Stomach smooth muscle (tissue), 2 donors: ENCODE results near the gene TKTL1.
"Not testable (repeated sequence)": the region's sequence is repeated elsewhere in the genome, so short reads cannot be mapped to it uniquely, and the experiment has no call there.

ENCODE experiments used
- H3K27ac ChIP-seq: one replicate; pipeline ENCODE4 v1.7.0; 2013; ENCODE audit warnings: mild to moderate bottlenecking, low read length, inconsistent platforms
- H3K27me3 ChIP-seq, 2 donors: one replicate each; pipeline ENCODE4 v1.7.0; 2013; ENCODE audit warnings: low read length in 2 of 2; ENCODE audit not compliant: insufficient read depth in 2 of 2, control insufficient read depth in 1 of 2
- H3K36me3 ChIP-seq, 2 donors: one replicate each; pipeline ENCODE4 v1.7.0; 2013; ENCODE audit warnings: low read length in 2 of 2; ENCODE audit not compliant: control insufficient read depth in 2 of 2, insufficient read depth in 2 of 2
- H3K4me1 ChIP-seq: one replicate; pipeline ENCODE4 v1.7.0; 2013; ENCODE audit warnings: low read length; ENCODE audit not compliant: control insufficient read depth, insufficient read depth
- H3K4me3 ChIP-seq, 2 donors: one replicate each; pipeline ENCODE4 v1.7.0; 2013; ENCODE audit warnings: low read length in 2 of 2
- H3K9ac ChIP-seq, 2 donors: one replicate each; pipeline ENCODE4 v1.7.0; 2013; ENCODE audit warnings: low read length in 2 of 2, mild to moderate bottlenecking in 1 of 2
- H3K9me3 ChIP-seq, 2 donors: one replicate each; pipeline ENCODE4 v1.7.0; 2013; ENCODE audit warnings: low read length in 2 of 2; ENCODE audit not compliant: control insufficient read depth in 2 of 2
- donor health status: healthy.
- donor health status: Pancreatic carcinoma.

Gene TKTL1

DNA sequence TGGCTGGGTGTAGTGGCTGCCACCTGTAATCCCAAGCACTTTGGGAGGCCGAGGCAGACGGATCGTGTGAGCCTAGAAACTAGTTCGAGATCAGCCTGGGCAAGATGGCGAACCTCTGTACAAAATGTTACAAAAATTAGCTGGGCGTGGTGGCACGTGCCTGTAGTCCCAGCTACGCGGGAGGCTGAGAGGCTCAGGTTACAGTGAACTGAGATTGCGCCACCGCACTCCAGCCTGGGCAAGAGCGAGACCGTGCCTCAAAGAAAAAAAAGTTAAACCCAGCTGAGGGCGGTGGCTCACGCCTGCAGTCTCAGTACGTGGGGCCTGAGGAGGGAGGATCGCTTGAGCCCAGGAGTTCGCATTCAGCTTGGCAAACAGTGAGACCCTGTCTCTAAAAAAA lies 1.1 kb downstream of the TKTL1 start:
- H3K27me3 ChIP-seq, result no peaks in the 10 kb centered on the region
- H3K4me1 ChIP-seq, result no peaks in the 10 kb centered on the region
- H3K9me3 ChIP-seq, result no peaks in the 10 kb centered on the region
- H3K27ac ChIP-seq, result no peak overlapping the region
- H3K9ac ChIP-seq, result no peak overlapping the region
- no peaks in the 10 kb centered on the region for H3K36me3 ChIP-seq
- H3K4me3 ChIP-seq, result no peak overlapping the region

DNA sequence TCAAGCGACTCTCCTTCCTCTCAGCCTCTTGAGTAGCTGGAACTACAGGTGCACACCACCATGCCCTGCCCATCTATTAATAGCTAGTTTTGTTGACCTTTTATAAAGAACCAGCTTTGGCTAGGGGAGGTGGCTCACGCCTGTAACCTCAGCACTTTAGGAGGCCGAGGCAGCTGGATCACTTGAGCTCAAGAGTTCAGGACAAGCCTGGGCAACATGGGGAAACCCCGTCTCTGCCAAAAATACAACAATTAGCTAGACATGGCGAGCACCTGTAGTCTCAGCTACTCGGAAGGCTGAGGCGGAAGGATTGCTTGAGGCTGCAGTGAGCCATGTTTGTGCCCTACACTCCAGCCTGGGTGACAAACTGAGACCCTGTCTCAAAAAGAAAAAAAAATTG lies 2.7 kb downstream of the TKTL1 start:
- no peaks in the 10 kb centered on the region for H3K4me1 ChIP-seq
- no peaks in the 10 kb centered on the region for H3K9me3 ChIP-seq
- no peak overlapping the region for H3K4me3 ChIP-seq
- no peaks in the 10 kb centered on the region for H3K27me3 ChIP-seq
- no peak overlapping the region for H3K27ac ChIP-seq
- no peak overlapping the region for H3K9ac ChIP-seq
- H3K36me3 ChIP-seq, result no peaks in the 10 kb centered on the region

DNA sequence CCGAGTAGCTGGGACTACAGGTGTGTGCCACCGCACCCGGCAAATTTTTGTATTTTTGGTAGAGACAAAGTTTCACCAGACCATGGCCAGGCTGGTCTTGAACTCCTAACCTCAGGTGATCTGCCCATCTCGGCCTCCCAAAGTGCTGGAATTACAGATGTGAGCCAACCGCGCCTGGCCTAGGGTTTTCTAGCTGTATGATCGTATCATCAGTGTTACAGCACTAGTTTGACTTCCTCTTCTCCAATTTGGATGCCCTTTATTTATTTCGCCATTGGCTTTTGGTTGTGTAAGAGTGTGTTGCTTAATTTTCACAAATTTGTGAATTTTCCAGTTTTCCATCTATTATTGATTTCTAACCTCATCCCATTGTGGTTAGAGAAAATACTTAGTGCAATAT lies 5.2 kb downstream of the TKTL1 start:
- Histone ChIP-seq H3K27me3 (peaks cover 0 to 2% of the 10 kb centered on the region in 2 donors), H3K4me3 (no peak overlapping the region), H3K36me3 (no peaks in the 10 kb centered on the region), H3K9ac (no peak overlapping the region), H3K4me1 (no peaks in the 10 kb centered on the region), H3K9me3 (no peaks in the 10 kb centered on the region), H3K27ac (no peak overlapping the region)

- not testable (repeated sequence) for H3K4me1 ChIP-seq, H3K4me3 ChIP-seq, H3K27ac ChIP-seq, H3K9ac ChIP-seq, H3K9me3 ChIP-seq, H3K36me3 ChIP-seq, H3K27me3 ChIP-seq
These were observed 7.4 kb downstream of the TKTL1 start for GRCh38 chrX:154302998-154303397.

- Histone ChIP-seq H3K9ac (no peak overlapping the region), H3K36me3 (no peaks in the 10 kb centered on the region), H3K4me3 (no peak overlapping the region), H3K4me1 (no peaks in the 10 kb centered on the region), H3K27me3 (peaks cover 0 to 2% of the 10 kb centered on the region in 2 donors), H3K27ac (no peak overlapping the region), H3K9me3 (no peaks in the 10 kb centered on the region)
These were observed 7.9 kb downstream of the TKTL1 start for GRCh38 chrX:154303476-154303875.

DNA sequence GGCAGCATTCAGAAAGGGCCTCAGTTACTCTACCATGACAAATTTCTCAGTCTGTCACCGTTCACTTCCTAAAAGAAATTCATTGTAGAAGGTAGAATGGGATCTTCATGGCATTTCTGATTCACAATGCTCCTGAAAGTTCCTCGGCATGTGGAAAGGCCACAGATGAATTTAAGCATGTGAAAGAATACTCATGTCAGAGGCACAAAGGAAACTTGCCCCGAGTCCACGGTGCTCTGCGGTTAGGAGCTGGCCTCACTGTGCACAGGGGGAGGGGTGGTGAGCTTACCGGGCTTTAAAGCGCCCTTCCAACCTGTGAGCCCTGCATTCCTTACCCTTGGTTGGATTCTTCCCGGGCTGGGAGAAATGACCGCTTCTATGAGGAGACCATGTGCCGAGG lies 9.3 kb downstream of the TKTL1 start:
- Histone ChIP-seq H3K9me3 (no peaks in the 10 kb centered on the region), H3K4me3 (no peak overlapping the region), H3K27ac (no peak overlapping the region), H3K27me3 (peaks cover 0 to 4% of the 10 kb centered on the region in 2 donors), H3K4me1 (no peaks in the 10 kb centered on the region), H3K36me3 (no peaks in the 10 kb centered on the region), H3K9ac (no peak overlapping the region)

DNA sequence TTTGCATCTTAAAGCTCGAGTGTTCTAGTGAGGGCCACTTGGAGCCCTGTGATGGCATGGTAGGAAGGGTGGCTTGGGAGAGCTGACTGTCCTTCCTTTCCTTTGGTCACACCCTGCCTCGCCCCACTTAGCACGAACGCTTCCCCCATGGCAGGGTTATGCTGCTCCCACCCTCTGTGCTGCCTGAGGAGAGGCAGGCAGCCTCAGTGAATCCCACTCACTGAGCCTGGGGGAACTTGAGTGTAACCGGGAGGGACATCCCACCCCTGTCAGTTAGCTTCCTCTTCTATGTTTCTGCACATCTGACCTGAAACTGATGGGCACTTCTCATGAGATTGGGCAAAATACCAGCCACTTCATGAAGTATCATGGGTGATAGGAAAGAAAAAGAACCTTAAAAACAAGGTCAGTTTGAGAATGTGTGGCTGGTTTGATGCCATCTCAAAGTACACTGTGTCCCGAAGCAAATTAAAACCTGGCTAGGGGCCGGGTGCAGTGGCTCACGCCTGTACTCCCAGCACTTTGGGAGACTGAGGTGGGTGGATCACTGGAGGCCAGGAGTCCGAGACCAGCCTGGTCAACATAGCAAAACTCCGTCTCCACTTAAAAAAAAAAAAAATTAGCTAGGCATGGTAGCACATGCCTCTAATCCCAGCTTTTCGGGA lies 10.1 kb downstream of the TKTL1 start:
- Histone ChIP-seq H3K27me3 (peaks cover 0 to 4% of the 10 kb centered on the region in 2 donors), H3K9ac (no peak overlapping the region)

GRCh38 chrX:154307202-154307601 lies 11.6 kb downstream of the TKTL1 start:
- H3K27me3 ChIP-seq, result peaks cover 0 to 4% of the 10 kb centered on the region in 2 donors
- no peaks in the 10 kb centered on the region for H3K4me1 ChIP-seq
- no peak overlapping the region for H3K4me3 ChIP-seq
- no peak overlapping the region for H3K27ac ChIP-seq
- no peak overlapping the region for H3K9ac ChIP-seq
- no peaks in the 10 kb centered on the region for H3K36me3 ChIP-seq
- H3K9me3 ChIP-seq, result no peaks in the 10 kb centered on the region

More for the DNA sequence above, 10.1 kb downstream of the TKTL1 start:
- Histone ChIP-seq H3K27ac (no peak overlapping the region), H3K4me1 (no peaks in the 10 kb centered on the region), H3K9me3 (no peaks in the 10 kb centered on the region), H3K4me3 (no peak overlapping the region), H3K36me3 (no peaks in the 10 kb centered on the region)

DNA sequence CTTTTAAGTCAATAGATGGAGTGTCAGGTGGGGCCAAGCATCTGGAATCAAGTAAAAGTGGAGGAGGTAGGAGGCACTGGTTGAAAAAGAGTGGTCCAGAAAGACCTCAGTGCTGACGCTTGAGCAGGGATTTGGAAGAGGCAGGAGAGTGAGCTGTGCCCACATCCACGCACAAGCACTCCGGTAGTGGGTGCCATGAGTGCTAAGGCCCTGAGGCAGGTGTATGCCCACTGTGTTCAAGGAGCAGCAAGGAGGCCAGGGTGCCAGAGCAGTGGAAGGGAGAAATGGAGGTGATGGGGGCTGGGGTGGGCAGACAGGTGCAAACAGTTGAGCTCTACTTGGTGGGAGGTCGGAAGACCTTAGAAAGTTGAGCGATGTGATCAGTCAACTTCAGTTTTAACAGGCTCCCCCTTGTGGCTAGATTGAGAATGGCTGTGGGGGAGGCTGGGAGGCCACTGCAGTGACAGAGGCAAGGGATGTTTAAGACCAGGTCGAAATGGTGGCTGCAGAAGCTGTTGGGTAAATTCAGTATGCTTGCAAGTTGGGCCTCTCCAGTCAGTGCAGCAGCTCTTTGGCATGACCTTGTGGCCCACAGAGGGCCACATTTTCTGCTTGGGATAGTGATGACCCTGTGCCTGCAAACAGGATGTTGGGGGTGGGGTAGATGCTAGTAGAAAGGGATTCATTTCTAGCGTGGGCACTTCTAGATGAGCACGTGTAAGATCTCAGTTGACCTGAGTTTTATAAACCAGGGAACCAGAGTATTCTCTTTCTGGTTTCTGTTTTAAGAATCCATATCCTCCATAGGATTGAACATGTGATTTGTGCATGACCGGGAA lies 12.7 kb downstream of the TKTL1 start:
- Histone ChIP-seq H3K9ac (no peak overlapping the region), H3K27me3 (peaks cover 0 to 4% of the 10 kb centered on the region in 2 donors), H3K9me3 (no peaks in the 10 kb centered on the region), H3K4me3 (no peak overlapping the region), H3K27ac (no peak overlapping the region), H3K4me1 (no peaks in the 10 kb centered on the region), H3K36me3 (no peaks in the 10 kb centered on the region)

- H3K9me3 ChIP-seq, result no peaks in the 10 kb centered on the region
- peaks cover 0 to 7% of the 10 kb centered on the region in 2 donors for H3K27me3 ChIP-seq
- H3K4me3 ChIP-seq, result no peak overlapping the region
- no peaks in the 10 kb centered on the region for H3K36me3 ChIP-seq
- no peaks in the 10 kb centered on the region for H3K4me1 ChIP-seq
- no peak overlapping the region for H3K27ac ChIP-seq
- no peak overlapping the region for H3K9ac ChIP-seq
These were observed 13.6 kb downstream of the TKTL1 start for GRCh38 chrX:154309041-154309775.
